Measurements from ENCODE around the gene SFTA2. TPM values are rescaled to one million over a fixed set of nuclear protein-coding genes. Genes with fewer than 3 reads are reported as not detected.

Gene SFTA2
- total and polyA plus RNA-seq, 2 of the 8 experiments (the other 6 are each of a cell fraction or from before 2014, with no cell fraction given), result not detected

- TF ChIP-seq CHD7 (IDR thresholded peaks at IDR 0.05; ENCODE audit: insufficient replicate concordance, low read length) (no peak), CTBP2 (IDR thresholded peaks at IDR 0.05; ENCODE audit: borderline replicate concordance, insufficient read depth, insufficient read length, low read length) (no peak), BACH1 (IDR thresholded peaks at IDR 0.05; ENCODE audit: low read length) (no peak), TAF7 (optimal IDR thresholded peaks at IDR 0.05; ENCODE audit: borderline replicate concordance, low read depth, low read length) (no peak)
Observed at GRCh38 chr6:30957716-30958115, 25.7 kb upstream of the SFTA2 start (continued).
